Prostate gland (tissue), 2 donors: ENCODE measurements around the gene DHX58. TPM values are rescaled to one million over a fixed set of nuclear protein-coding genes. Genes with fewer than 3 reads are reported as not detected.

ENCODE experiments used
- DNase-seq: peaks from one replicate; pipeline ENCODE4 v3.0.0-alpha.2; 2019; ENCODE audit warnings: low spot score
- H3K27ac ChIP-seq, 2 donors: fragments of 200-600 bp; sonication (generic); 2 replicates each; pipeline ENCODE4 v1.5.1; 2017 to 2019
- H3K27me3 ChIP-seq: fragments of 200-600 bp; sonication (generic); replicated peaks from 2 replicates; pipeline ENCODE4 v1.5.1; 2019; ENCODE audit not compliant: insufficient read depth
- H3K36me3 ChIP-seq, 2 donors: fragments of 200-600 bp; sonication (generic); 1 replicate in 1 of 2; 2 replicates in 1 of 2; pipeline versions ENCODE4 v1.5.1 to v1.8.1; 2017 to 2019
- H3K4me1 ChIP-seq: fragments of 200-600 bp; sonication (generic); replicated peaks from 2 replicates; pipeline ENCODE4 v1.5.1; 2019
- H3K4me3 ChIP-seq, 2 donors: fragments of 200-600 bp; sonication (generic); 2 replicates each; pipeline ENCODE4 v1.5.1; 2017 to 2019
- H3K9me3 ChIP-seq: fragments of 200-600 bp; sonication (generic); 2 replicates; pipeline ENCODE4 v1.5.1; 2017
- CTCF ChIP-seq, 4 experiments: fragments of 200-600 bp in 2 of 4; fragments of 450-650 bp in 2 of 4; sonication (generic) in 2 of 4; IDR thresholded peaks; 1 replicate in 3 of 4; 2 replicates in 1 of 4; pipeline ENCODE4 v1.5.1; 2016 to 2019; ENCODE audit warnings: antibody characterized with exemption in 4 of 4, mild to moderate bottlenecking in 2 of 4, moderate library complexity in 2 of 4
- POLR2A ChIP-seq: fragments of 450-650 bp; IDR thresholded peaks from one replicate; pipeline ENCODE4 v1.6.1; 2016; ENCODE audit warnings: antibody characterized with exemption, mild to moderate bottlenecking
- POLR2AphosphoS5 ChIP-seq: sonication (generic); formaldehyde crosslinking; IDR thresholded peaks from one replicate; pipeline ENCODE4 v1.6.1; 2017; ENCODE audit warnings: antibody characterized with exemption
- WGBS: methylation state at CpG from one replicate; pipeline ENCODE4 v1.1.5; 2018; 5-methylcytosine and 5-hydroxymethylcytosine counted together
- intact Hi-C: fragments of 100-400 bp; cut with DNase I; formaldehyde crosslinking; loops from one replicate; pipeline ENCODE4 v1.14.2; 2022
- total RNA-seq, 2 donors: library from RNA; depleted of rRNA; stranded (reverse); fragments of >200 nt; gene quantifications; one replicate each; pipeline ENCODE4 v1.1.0, GENCODE V29; 2016

The DHX58 gene
- total RNA-seq, 2 donors from 2014 or later = 26.7 to 38.6 TPM

DNA sequence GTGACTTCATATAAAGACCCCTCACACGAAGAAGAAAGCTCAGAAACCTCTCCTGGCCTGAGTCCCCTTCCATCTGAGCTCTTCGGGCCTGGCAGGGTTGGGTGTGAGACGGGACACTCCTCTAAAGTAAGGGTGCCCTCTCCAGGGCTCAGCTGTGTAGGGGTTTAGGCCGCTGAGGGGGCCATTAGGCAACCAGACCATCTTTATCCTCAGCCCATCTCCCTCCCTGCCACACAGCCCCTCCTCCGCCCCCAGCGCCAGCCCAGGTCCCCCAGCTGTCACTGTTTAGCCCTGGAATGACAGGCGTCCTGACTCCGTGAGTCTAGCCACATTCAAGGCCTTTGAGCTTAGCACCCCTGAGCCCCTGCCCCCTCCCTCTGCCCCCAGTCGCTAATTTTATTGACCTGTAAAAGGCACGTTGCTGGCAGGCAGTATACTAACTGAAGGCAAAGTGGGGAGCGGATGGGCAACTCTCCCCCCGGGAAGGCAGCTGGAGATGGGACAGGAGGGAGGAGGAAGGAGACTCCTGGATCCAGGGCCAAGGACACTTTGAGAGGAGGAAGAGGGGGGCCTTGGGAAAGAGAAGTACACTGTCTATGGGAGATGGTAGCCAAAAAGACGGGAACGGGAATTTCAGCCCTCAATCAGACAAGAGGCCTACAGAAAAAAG lies 13.6 kb downstream of the DHX58 start:
- no peak overlapping the region for H3K4me3 ChIP-seq

DNA sequence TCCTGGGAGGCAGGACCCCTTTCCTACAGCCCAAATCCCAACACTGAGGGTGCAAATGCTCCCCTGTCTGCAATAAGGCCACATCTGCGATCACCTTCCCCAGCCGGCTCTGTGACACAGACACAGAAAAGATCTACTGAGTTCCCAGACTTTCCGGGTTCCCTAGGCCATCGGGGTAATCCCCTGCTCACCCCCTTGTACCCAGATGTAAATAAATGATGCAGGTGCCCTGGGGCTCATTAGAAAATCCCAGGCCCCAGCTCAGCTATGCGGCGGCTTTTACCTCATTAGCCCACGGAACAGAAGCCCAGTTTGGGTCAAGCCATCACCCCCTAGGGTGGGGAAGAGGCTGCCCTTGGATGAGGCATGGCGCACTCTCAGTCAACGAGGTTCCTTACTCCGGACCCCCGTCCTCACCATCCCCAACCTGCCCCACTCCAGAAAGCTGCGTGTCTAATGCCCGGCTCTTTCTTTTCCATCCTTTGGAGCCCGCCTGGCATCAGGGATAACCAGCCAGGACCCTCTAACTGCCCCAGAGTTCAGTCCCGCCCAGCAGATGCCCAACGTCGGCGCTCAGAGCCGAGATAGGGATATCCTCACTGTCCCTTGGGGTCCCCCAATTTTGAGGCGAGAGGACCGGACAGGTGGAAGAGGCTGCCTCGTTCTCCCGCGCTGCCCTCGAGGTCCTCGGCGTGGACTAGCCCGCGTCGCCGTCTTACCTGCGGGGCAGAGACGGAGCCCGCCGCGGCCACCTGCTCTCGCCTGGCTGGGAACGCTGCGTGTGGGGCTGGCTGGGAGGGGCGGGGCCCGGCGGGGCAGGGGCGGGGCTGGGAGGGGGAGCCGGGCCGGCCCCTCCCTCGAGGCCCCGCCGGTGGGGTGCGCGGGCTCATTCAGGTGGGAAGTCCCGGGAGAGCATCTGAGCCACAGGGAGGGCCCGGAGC lies 14.6 kb downstream of the DHX58 start, which contains the start of gene ZNF385C:
TSS of gene ZNF385C (minus strand) at position 783 of the 941 bp plus-strand sequence. CDS start 35,417 bp downstream, outside the sequence.
- H3K4me1 ChIP-seq = no peaks in the 10 kb centered on the region
- H3K9me3 ChIP-seq = no peaks in the 10 kb centered on the region
- peak within 1 kb of the TSS in 1 of 2 donors; percentile 1 for H3K4me3 ChIP-seq
- H3K36me3 ChIP-seq = no peaks in the 10 kb centered on the region
- intact Hi-C loops = no loop called here
- H3K27ac ChIP-seq = no peak within 1 kb of the TSS
- TF ChIP-seq POLR2A (no peak), CTCF (IDR thresholded peaks at IDR 0.05) (no peak), POLR2AphosphoS5 (no peak)
- no peaks in the 10 kb centered on the region for H3K27me3 ChIP-seq
- WGBS = 14% methylated on average over 44 of the region's 52 CpGs
- no peak for DNase-seq

More for the DNA sequence above, 13.6 kb downstream of the DHX58 start:
- Histone ChIP-seq H3K9me3 (no peaks in the 10 kb centered on the region), H3K27me3 (no peaks in the 10 kb centered on the region), H3K36me3 (no peaks in the 10 kb centered on the region), H3K4me1 (no peaks in the 10 kb centered on the region), H3K27ac (no peak overlapping the region)
- TF ChIP-seq CTCF (IDR thresholded peaks at IDR 0.05) (no peak), POLR2A (no peak), POLR2AphosphoS5 (no peak)
- intact Hi-C loops = no loop called here
- WGBS = 30% methylated on average over 14 of the region's 14 CpGs
- DNase-seq = no peak

- no peak overlapping the region for H3K27ac ChIP-seq
- H3K9me3 ChIP-seq = no peaks in the 10 kb centered on the region
- WGBS = 69% methylated on average over 7 of the region's 8 CpGs
- no peak for TF ChIP-seq POLR2AphosphoS5
- TF ChIP-seq POLR2A = no peak
- no peak for DNase-seq
- H3K4me3 ChIP-seq = no peak overlapping the region
- H3K4me1 ChIP-seq = no peaks in the 10 kb centered on the region
- no peaks in the 10 kb centered on the region for H3K36me3 ChIP-seq
- intact Hi-C loops = no loop called here
- H3K27me3 ChIP-seq = no peaks in the 10 kb centered on the region
These were observed 16.0 kb downstream of the DHX58 start for GRCh38 chr17:42096360-42097111.

DNA sequence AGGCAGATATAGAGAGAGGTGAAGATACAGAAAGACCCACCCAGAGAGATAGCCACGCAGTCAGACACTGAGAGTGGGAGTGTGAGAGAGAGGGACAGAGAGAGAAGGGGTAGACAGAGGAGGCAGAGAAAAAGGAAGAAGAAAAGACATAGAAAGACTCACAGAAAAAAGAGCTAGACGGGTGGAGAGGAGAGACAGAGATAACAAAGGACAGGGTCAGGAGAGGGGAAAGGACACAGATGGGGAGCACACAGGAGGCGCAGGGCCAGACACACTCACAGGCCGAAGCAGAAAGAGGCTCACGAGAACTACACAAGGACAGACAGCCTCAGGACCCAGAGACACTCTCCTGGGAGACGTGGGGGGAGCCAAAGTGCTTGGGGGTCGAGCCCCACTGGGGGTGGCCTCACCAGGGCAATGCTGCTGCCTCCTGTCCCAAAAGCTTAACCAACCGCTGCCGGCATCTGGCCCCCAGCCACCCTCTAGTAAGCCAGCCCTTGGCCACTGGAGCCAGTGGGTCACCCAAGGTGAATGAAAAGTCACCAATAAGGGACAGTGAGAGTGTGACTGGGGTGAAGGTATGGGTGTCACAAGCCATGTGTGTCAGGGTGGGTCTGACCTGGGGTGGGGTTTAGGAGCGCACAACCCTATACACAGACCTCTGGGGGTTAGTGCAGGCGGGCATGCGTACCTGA lies 18.0 kb downstream of the DHX58 start:
- DNase-seq = no peak
- Histone ChIP-seq H3K4me3 (no peak overlapping the region), H3K27me3 (no peaks in the 10 kb centered on the region), H3K4me1 (no peaks in the 10 kb centered on the region), H3K9me3 (no peaks in the 10 kb centered on the region), H3K27ac (no peak overlapping the region), H3K36me3 (no peaks in the 10 kb centered on the region)
- intact Hi-C loops = no loop called here
- WGBS = 86% methylated on average over 12 of the region's 12 CpGs
- TF ChIP-seq CTCF (IDR thresholded peaks at IDR 0.05) (no peak), POLR2A (no peak), POLR2AphosphoS5 (no peak)
